Peyer's patch (tissue), 4 donors: Measurements from ENCODE around the gene RNU6-7.

Experiments
- CTCF ChIP-seq, 6 experiments: fragments of 450-650 bp in 4 of 6; fragments of 200-600 bp in 2 of 6; sonication (generic) in 1 of 6; IDR thresholded peaks; one replicate each; pipeline ENCODE4 v1.5.1; 2017 to 2019; ENCODE audit warnings: antibody characterized with exemption in 6 of 6, mild to moderate bottlenecking in 3 of 6, moderate library complexity in 1 of 6
- POLR2A ChIP-seq, 2 donors: fragments of 450-650 bp; IDR thresholded peaks; one replicate each; pipeline ENCODE4 v1.5.1; 2017; ENCODE audit warnings: antibody characterized with exemption in 2 of 2, mild to moderate bottlenecking in 2 of 2, moderate library complexity in 2 of 2

GRCh38 chr14:32193532-32193931 is 8.3 kb upstream of the RNU6-7 start:
- TF ChIP-seq CTCF (IDR thresholded peaks at IDR 0.05): no peak
- no peak for TF ChIP-seq POLR2A (IDR thresholded peaks at IDR 0.05)
